Nephron progenitor cell (in vitro differentiated cells): ENCODE data around the gene AQP5.
A peak's percentile ranks its signal among the peaks of the same experiment; 100 is the strongest.
"Not testable (repeated sequence)": the region's sequence is repeated elsewhere in the genome, so short reads cannot be mapped to it uniquely, and the experiment has no call there.

Experiments
- DNase-seq: peaks from one replicate; pipeline ENCODE4 v3.0.0; 2021
- H3K27ac Mint-ChIP-seq: 2 replicates; pipeline ENCODE4 v1.8.0; 2021; ENCODE audit warnings: mild to moderate bottlenecking, moderate library complexity, mixed read lengths
- H3K27me3 Mint-ChIP-seq: 2 replicates; pipeline ENCODE4 v1.8.0; 2021; ENCODE audit warnings: mild to moderate bottlenecking, low read depth, mixed read lengths; ENCODE audit not compliant: poor library complexity
- H3K36me3 Mint-ChIP-seq: 2 replicates; pipeline ENCODE4 v1.8.0; 2021; ENCODE audit warnings: low read depth, mixed read lengths
- H3K4me1 Mint-ChIP-seq: 2 replicates; pipeline ENCODE4 v1.8.0; 2021; ENCODE audit warnings: mixed read lengths
- H3K4me3 Mint-ChIP-seq: 2 replicates; pipeline ENCODE4 v1.8.0; 2021; ENCODE audit warnings: mild to moderate bottlenecking, moderate library complexity, mixed read lengths
- H3K9me3 Mint-ChIP-seq: 2 replicates; pipeline ENCODE4 v1.8.0; 2021; ENCODE audit warnings: mild to moderate bottlenecking, moderate library complexity, mixed read lengths
- CTCF ChIP-seq: fragments of 200-600 bp; sonication (generic); IDR thresholded peaks from 2 replicates; pipeline ENCODE4 v1.5.0; 2021; ENCODE audit warnings: antibody characterized with exemption

Gene AQP5

GRCh38 chr12:49980501-49981349 is 19.1 kb downstream of the AQP5 start:
- peaks cover 68% of the 10 kb centered on the region for H3K4me1 Mint-ChIP-seq
- no peak overlapping the region for H3K4me3 Mint-ChIP-seq

GRCh38 chr12:49982246-49983087 is 20.8 kb downstream of the AQP5 start:
- Mint-ChIP-seq H3K4me1 (peaks cover 75% of the 10 kb centered on the region), H3K27me3 (no peaks in the 10 kb centered on the region), H3K36me3 (peaks cover 9% of the 10 kb centered on the region), H3K9me3 (no peaks in the 10 kb centered on the region), H3K4me3 (no peak overlapping the region), H3K27ac (peak overlapping the region; percentile 32)
- no peak for DNase-seq
- no peak for TF ChIP-seq CTCF

More at GRCh38 chr12:49980501-49981349, 19.1 kb downstream of the AQP5 start:
- Mint-ChIP-seq H3K9me3 (no peaks in the 10 kb centered on the region), H3K27ac (peak overlapping the region; percentile 75), H3K27me3 (peaks cover 4% of the 10 kb centered on the region), H3K36me3 (no peaks in the 10 kb centered on the region)
- DNase-seq, result no peak
- TF ChIP-seq CTCF, result no peak

- peaks cover 20% of the 10 kb centered on the region for H3K36me3 Mint-ChIP-seq
- H3K4me1 Mint-ChIP-seq, result peaks cover 68% of the 10 kb centered on the region
- no peak for DNase-seq
- no peak overlapping the region for H3K4me3 Mint-ChIP-seq
- H3K9me3 Mint-ChIP-seq, result no peaks in the 10 kb centered on the region
- H3K27ac Mint-ChIP-seq, result peak overlapping the region; percentile 47
- TF ChIP-seq CTCF, result no peak
- H3K27me3 Mint-ChIP-seq, result no peaks in the 10 kb centered on the region
These were observed 22.2 kb downstream of the AQP5 start for GRCh38 chr12:49983892-49984291.

- DNase-seq, result no peak
- no peak overlapping the region for H3K4me3 Mint-ChIP-seq
- peak overlapping the region; percentile 52 for H3K27ac Mint-ChIP-seq
- H3K27me3 Mint-ChIP-seq, result no peaks in the 10 kb centered on the region
- peaks cover 26% of the 10 kb centered on the region for H3K36me3 Mint-ChIP-seq
- no peaks in the 10 kb centered on the region for H3K9me3 Mint-ChIP-seq
- TF ChIP-seq CTCF, result no peak
- H3K4me1 Mint-ChIP-seq, result peaks cover 59% of the 10 kb centered on the region
These were observed 23.0 kb downstream of the AQP5 start for GRCh38 chr12:49984476-49985359.

- TF ChIP-seq CTCF, result no peak
- no peak for DNase-seq
- Mint-ChIP-seq H3K27me3 (no peaks in the 10 kb centered on the region), H3K9me3 (no peaks in the 10 kb centered on the region), H3K4me1 (peaks cover 47% of the 10 kb centered on the region), H3K4me3 (no peak overlapping the region), H3K36me3 (peaks cover 38% of the 10 kb centered on the region), H3K27ac (no peak overlapping the region)
These were observed 24.3 kb downstream of the AQP5 start for GRCh38 chr12:49985981-49986380.

GRCh38 chr12:49986476-49986875 is 24.8 kb downstream of the AQP5 start:
- peaks cover 43% of the 10 kb centered on the region for H3K4me1 Mint-ChIP-seq

More at GRCh38 chr12:49986476-49986875, 24.8 kb downstream of the AQP5 start:
- H3K36me3 Mint-ChIP-seq, result peaks cover 39% of the 10 kb centered on the region
- not testable (repeated sequence) for DNase-seq, H3K9me3 Mint-ChIP-seq, H3K4me3 Mint-ChIP-seq, H3K27me3 Mint-ChIP-seq
- H3K27ac Mint-ChIP-seq, result peak overlapping the region; percentile 44
